ENCODE data around the gene EPAS1.

The EPAS1 gene

GRCh38 chr2:46296840-46297545 is at the start of gene EPAS1:
EPAS1 (plus strand) TSS chr2:46297407; CDS start chr2:46297912, 505 bp downstream.
- peak; percentile 72 for DNase-seq (ENCODE audit: low read depth, low spot score)
- in situ Hi-C loops (cut with HindIII; ENCODE audit: low sequenced_read_pairs): no loop called here
- peak within 1 kb of the TSS; percentile 50 for H3K4me3 ChIP-seq (ENCODE audit: low read depth, low read length)
- TF ChIP-seq CTCF (IDR thresholded peaks at IDR 0.05; ENCODE audit: low read depth, low read length): no peak

GRCh38 chr2:46248171-46248570 is 49.0 kb upstream of the EPAS1 start:
- TF ChIP-seq CTCF (IDR thresholded peaks at IDR 0.05; ENCODE audit: low read depth, low read length): no peak
- no peak for DNase-seq (ENCODE audit: low read depth, low spot score)
- in situ Hi-C loops (cut with HindIII; ENCODE audit: low sequenced_read_pairs): no loop called here
- H3K4me3 ChIP-seq (ENCODE audit: low read depth, low read length): no peak overlapping the region

GRCh38 chr2:46249654-46250053 is 47.6 kb upstream of the EPAS1 start:
- H3K4me3 ChIP-seq (ENCODE audit: low read depth, low read length): no peak overlapping the region
- TF ChIP-seq CTCF (IDR thresholded peaks at IDR 0.05; ENCODE audit: low read depth, low read length): no peak
- DNase-seq (ENCODE audit: low read depth, low spot score): no peak
- in situ Hi-C loops (cut with HindIII; ENCODE audit: low sequenced_read_pairs): no loop called here

GRCh38 chr2:46252891-46253659 is 44.1 kb upstream of the EPAS1 start:
- H3K4me3 ChIP-seq (ENCODE audit: low read depth, low read length): no peak overlapping the region
- DNase-seq (ENCODE audit: low read depth, low spot score): peak; percentile 25
- in situ Hi-C loops (cut with HindIII; ENCODE audit: low sequenced_read_pairs): no loop called here
- no peak for TF ChIP-seq CTCF (IDR thresholded peaks at IDR 0.05; ENCODE audit: low read depth, low read length)

GRCh38 chr2:46254474-46254873 is 42.7 kb upstream of the EPAS1 start:
- H3K4me3 ChIP-seq (ENCODE audit: low read depth, low read length): no peak overlapping the region
- DNase-seq (ENCODE audit: low read depth, low spot score): no peak
- no peak for TF ChIP-seq CTCF (IDR thresholded peaks at IDR 0.05; ENCODE audit: low read depth, low read length)
- in situ Hi-C loops (cut with HindIII; ENCODE audit: low sequenced_read_pairs): no loop called here

GRCh38 chr2:46256563-46257142 is 40.6 kb upstream of the EPAS1 start:
- no peak overlapping the region for H3K4me3 ChIP-seq (ENCODE audit: low read depth, low read length)
- in situ Hi-C loops (cut with HindIII; ENCODE audit: low sequenced_read_pairs): no loop called here
- TF ChIP-seq CTCF (IDR thresholded peaks at IDR 0.05; ENCODE audit: low read depth, low read length): no peak
- DNase-seq (ENCODE audit: low read depth, low spot score): no peak
